Vagina (tissue), 2 donors: Measurements from ENCODE around the gene TRIM33.

Experiments used
- CTCF ChIP-seq, 3 experiments: fragments of 450-650 bp in 2 of 3; fragments of 200-600 bp in 1 of 3; sonication (generic) in 1 of 3; IDR thresholded peaks; one replicate each; pipeline ENCODE4 v1.5.1; 2017 to 2019; ENCODE audit warnings: antibody characterized with exemption in 3 of 3, mild to moderate bottlenecking in 2 of 3, moderate library complexity in 2 of 3
- POLR2A ChIP-seq, 2 donors: fragments of 450-650 bp; IDR thresholded peaks; one replicate each; pipeline ENCODE4 v1.6.1; 2017; ENCODE audit warnings: antibody characterized with exemption in 2 of 2, mild to moderate bottlenecking in 2 of 2, moderate library complexity in 2 of 2

GRCh38 chr1:114536043-114536442, 25.0 kb upstream of the TRIM33 start:
- TF ChIP-seq POLR2A (IDR thresholded peaks at IDR 0.05) (no peak), CTCF (IDR thresholded peaks at IDR 0.05) (no peak)
